Keratinocyte (primary cell): Measurements from ENCODE around the gene CFAP92. TPM values are rescaled to one million over a fixed set of nuclear protein-coding genes. Genes with fewer than 3 reads are reported as not detected.

ENCODE experiments used
- DNase-seq: peaks from one replicate; pipeline ENCODE4 v3.0.0-alpha.2; 2011; ENCODE audit warnings: low read depth, missing footprints, low spot score
- FAIRE-seq: peaks from 2 replicates; lab custom pipeline; 2011; peaks lifted over from hg19 to GRCh38; lab: Jason Lieb, UNC
- H2AFZ ChIP-seq: 2 replicates; pipeline ENCODE4 v1.6.0; 2012; ENCODE audit warnings: low read length, control low read depth, inconsistent platforms; ENCODE audit not compliant: control insufficient read depth
- H3K27ac ChIP-seq: 2 replicates; pipeline ENCODE4 v1.5.1; 2011; ENCODE audit warnings: low read length; ENCODE audit not compliant: control insufficient read depth, insufficient read depth
- H3K27me3 ChIP-seq: 3 replicates; pipeline ENCODE4 v1.6.0; 2011; ENCODE audit warnings: low read length; ENCODE audit not compliant: control insufficient read depth, insufficient read depth; ENCODE audit errors: extremely low read depth
- H3K36me3 ChIP-seq, 2 experiments: 2 replicates in 1 of 2; 3 replicates in 1 of 2; pipeline ENCODE4 v1.5.1; 2011; ENCODE audit warnings: low read length in 2 of 2, mild to moderate bottlenecking in 1 of 2; ENCODE audit not compliant: control insufficient read depth in 2 of 2, insufficient read depth in 2 of 2; ENCODE audit errors: extremely low read depth in 1 of 2
- H3K4me1 ChIP-seq: 3 replicates; pipeline ENCODE4 v1.5.1; 2011; ENCODE audit warnings: low read length; ENCODE audit not compliant: control insufficient read depth, insufficient read depth; ENCODE audit errors: extremely low read depth
- H3K4me2 ChIP-seq: 3 replicates; pipeline ENCODE4 v1.6.0; 2011; ENCODE audit warnings: low read depth, low read length; ENCODE audit not compliant: control insufficient read depth, insufficient read depth; ENCODE audit errors: extremely low read depth
- H3K4me3 ChIP-seq, 3 experiments: fragments of 200-600 bp in 1 of 3; sonication (generic) in 1 of 3; 2 replicates in 2 of 3; 3 replicates in 1 of 3; pipeline ENCODE4 v1.5.1; 2011 to 2016; ENCODE audit warnings: low read length in 3 of 3, mild to moderate bottlenecking in 3 of 3, control low read depth in 2 of 3, inconsistent platforms in 1 of 3, low read depth in 1 of 3, mixed read lengths in 1 of 3, mixed run types in 1 of 3, moderate library complexity in 1 of 3; ENCODE audit not compliant: control insufficient read depth in 2 of 3, insufficient read depth in 2 of 3; ENCODE audit errors: extremely low read depth in 1 of 3
- H3K79me2 ChIP-seq: 2 replicates; pipeline ENCODE4 v1.6.0; 2012; ENCODE audit warnings: low read length; ENCODE audit not compliant: control insufficient read depth, insufficient read depth
- H3K9ac ChIP-seq: 3 replicates; pipeline ENCODE4 v1.6.0; 2011; ENCODE audit warnings: low read length; ENCODE audit not compliant: control insufficient read depth, insufficient read depth; ENCODE audit errors: extremely low read depth
- H3K9me1 ChIP-seq: 3 replicates; pipeline ENCODE4 v1.6.0; 2011; ENCODE audit warnings: low read length; ENCODE audit not compliant: control insufficient read depth, insufficient read depth; ENCODE audit errors: extremely low read depth
- H3K9me3 ChIP-seq: 2 replicates; pipeline ENCODE4 v1.5.1; 2012; ENCODE audit warnings: low read depth, low read length; ENCODE audit not compliant: control insufficient read depth
- H4K20me1 ChIP-seq: 3 replicates; pipeline ENCODE4 v1.6.0; 2011; ENCODE audit warnings: low read length; ENCODE audit not compliant: control insufficient read depth, insufficient read depth; ENCODE audit errors: extremely low read depth
- EZH2 ChIP-seq: IDR thresholded peaks from one replicate; pipeline ENCODE4 v1.6.1; 2012; ENCODE audit warnings: inconsistent platforms, mild to moderate bottlenecking, low read length, moderate library complexity
- dilution Hi-C: fragments of 300-500 bp; cut with MboI; formaldehyde crosslinking; loops from one replicate; pipeline ENCODE4 v1.7.0; 2020; ENCODE audit warnings: low sequenced_read_pairs; ENCODE audit not compliant: extremely low pct_ligation_motif_present
- polyA plus RNA-seq, 5 experiments: library from polyadenylated mRNA; depleted of rRNA in 3 of 5; stranded (reverse) in 3 of 5; stranded (forward) in 1 of 5; unstranded in 1 of 5; fragments of >200 nt; gene quantifications; 1 replicate in 1 of 5; 2 replicates in 3 of 5; 3 replicates in 1 of 5; pipeline versions ENCODE4 v1.2.1 to v1.2.3, GENCODE V29; 2011 to 2012; ENCODE audit warnings: missing spikeins in 2 of 5, low read depth in 1 of 5, low replicate concordance in 1 of 5
- TF ChIP-seq, protein P1 (sequence below), 3 experiments: IDR thresholded peaks in 1 of 3; conservative IDR thresholded peaks in 1 of 3; optimal IDR thresholded peaks in 1 of 3; 2 replicates in 2 of 3; 3 replicates in 1 of 3; pipeline versions ENCODE3 to v1.5.1; 2011; ENCODE audit warnings: low read length in 3 of 3, mild to moderate bottlenecking in 3 of 3, moderate library complexity in 2 of 3, control low read depth in 1 of 3, inconsistent platforms in 1 of 3; ENCODE audit not compliant: insufficient read depth in 2 of 3; ENCODE audit errors: extremely low read depth in 1 of 3

The CFAP92 gene
- polyA plus RNA-seq, 1 donor (not counting 4 experiments of a cell fraction or from before 2014, with no cell fraction given): 0.26 TPM

DNA sequence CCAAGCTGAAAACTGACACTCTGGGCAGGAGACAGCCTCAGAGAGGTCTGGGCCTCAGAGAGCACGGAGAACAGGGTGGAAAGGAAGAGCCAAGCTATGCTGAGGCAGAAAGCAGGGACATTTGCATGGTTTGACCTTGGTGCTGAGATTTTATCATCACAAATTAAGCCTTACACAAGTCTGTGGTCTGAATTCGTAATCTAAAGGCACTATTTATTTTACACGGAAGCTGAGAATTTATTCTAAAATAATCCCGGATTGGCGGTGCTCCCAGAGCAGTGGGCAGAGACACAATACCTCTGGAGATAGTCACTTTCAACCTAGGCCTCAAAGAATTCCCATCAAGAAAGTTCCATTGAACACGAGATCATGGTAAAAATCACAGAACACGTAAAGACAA lies 47.5 kb downstream of the CFAP92 start:
- no peak overlapping the region for H3K9ac ChIP-seq
- dilution Hi-C loops: no loop called here
- H3K9me1 ChIP-seq: no peaks in the 10 kb centered on the region
- no peaks in the 10 kb centered on the region for H3K79me2 ChIP-seq
- FAIRE-seq (no peak), DNase-seq (no peak)
- no peak overlapping the region for H2AFZ ChIP-seq
- H3K4me2 ChIP-seq: no peak overlapping the region
- H3K9me3 ChIP-seq: no peaks in the 10 kb centered on the region
- TF ChIP-seq, protein P1, sequence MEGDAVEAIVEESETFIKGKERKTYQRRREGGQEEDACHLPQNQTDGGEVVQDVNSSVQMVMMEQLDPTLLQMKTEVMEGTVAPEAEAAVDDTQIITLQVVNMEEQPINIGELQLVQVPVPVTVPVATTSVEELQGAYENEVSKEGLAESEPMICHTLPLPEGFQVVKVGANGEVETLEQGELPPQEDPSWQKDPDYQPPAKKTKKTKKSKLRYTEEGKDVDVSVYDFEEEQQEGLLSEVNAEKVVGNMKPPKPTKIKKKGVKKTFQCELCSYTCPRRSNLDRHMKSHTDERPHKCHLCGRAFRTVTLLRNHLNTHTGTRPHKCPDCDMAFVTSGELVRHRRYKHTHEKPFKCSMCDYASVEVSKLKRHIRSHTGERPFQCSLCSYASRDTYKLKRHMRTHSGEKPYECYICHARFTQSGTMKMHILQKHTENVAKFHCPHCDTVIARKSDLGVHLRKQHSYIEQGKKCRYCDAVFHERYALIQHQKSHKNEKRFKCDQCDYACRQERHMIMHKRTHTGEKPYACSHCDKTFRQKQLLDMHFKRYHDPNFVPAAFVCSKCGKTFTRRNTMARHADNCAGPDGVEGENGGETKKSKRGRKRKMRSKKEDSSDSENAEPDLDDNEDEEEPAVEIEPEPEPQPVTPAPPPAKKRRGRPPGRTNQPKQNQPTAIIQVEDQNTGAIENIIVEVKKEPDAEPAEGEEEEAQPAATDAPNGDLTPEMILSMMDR (optimal IDR thresholded peaks at IDR 0.05 in 1 of 3, IDR thresholded peaks at IDR 0.05 in 1 of 3, conservative IDR thresholded peaks at IDR 0.05 in 1 of 3; ENCODE audit: extremely low read depth in 1 of 3, insufficient read depth in 2 of 3, low read length in 3 of 3): no peak
- no peak for TF ChIP-seq EZH2
- H3K4me3 ChIP-seq: no peak overlapping the region
- no peaks in the 10 kb centered on the region for H4K20me1 ChIP-seq
- H3K27ac ChIP-seq: no peak overlapping the region
- no peaks in the 10 kb centered on the region for H3K36me3 ChIP-seq
- H3K27me3 ChIP-seq: no peaks in the 10 kb centered on the region
- no peaks in the 10 kb centered on the region for H3K4me1 ChIP-seq

DNA sequence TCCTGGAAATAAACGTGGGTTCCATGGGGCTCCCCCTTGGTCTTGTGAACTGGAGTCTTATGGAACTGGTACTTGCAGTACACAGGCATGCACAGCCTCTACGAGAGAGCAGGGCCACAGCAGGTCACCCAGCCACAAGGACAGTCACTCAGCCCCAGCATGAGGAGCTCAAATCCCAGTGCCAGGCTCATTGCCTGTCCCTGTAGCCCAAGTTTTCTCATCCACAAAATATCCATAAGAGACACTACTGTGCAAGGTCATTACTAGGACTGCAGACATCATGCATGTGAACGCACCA lies 48.0 kb downstream of the CFAP92 start:
- dilution Hi-C loops: no loop called here
- Histone ChIP-seq H3K4me2 (no peak overlapping the region), H3K27ac (no peak overlapping the region), H3K9me3 (no peaks in the 10 kb centered on the region), H3K9me1 (no peaks in the 10 kb centered on the region), H4K20me1 (no peaks in the 10 kb centered on the region), H3K9ac (no peak overlapping the region), H2AFZ (no peak overlapping the region), H3K36me3 (no peaks in the 10 kb centered on the region), H3K4me1 (no peaks in the 10 kb centered on the region), H3K4me3 (no peak overlapping the region), H3K27me3 (no peaks in the 10 kb centered on the region), H3K79me2 (no peaks in the 10 kb centered on the region)
- no peak for DNase-seq
- no peak for FAIRE-seq
- TF ChIP-seq, protein P1 (optimal IDR thresholded peaks at IDR 0.05 in 1 of 3, IDR thresholded peaks at IDR 0.05 in 1 of 3, conservative IDR thresholded peaks at IDR 0.05 in 1 of 3; ENCODE audit: extremely low read depth in 1 of 3, insufficient read depth in 2 of 3, low read length in 3 of 3): no peak
- no peak for TF ChIP-seq EZH2
